ENCODE measurements around the gene EXOC2.

DNA sequence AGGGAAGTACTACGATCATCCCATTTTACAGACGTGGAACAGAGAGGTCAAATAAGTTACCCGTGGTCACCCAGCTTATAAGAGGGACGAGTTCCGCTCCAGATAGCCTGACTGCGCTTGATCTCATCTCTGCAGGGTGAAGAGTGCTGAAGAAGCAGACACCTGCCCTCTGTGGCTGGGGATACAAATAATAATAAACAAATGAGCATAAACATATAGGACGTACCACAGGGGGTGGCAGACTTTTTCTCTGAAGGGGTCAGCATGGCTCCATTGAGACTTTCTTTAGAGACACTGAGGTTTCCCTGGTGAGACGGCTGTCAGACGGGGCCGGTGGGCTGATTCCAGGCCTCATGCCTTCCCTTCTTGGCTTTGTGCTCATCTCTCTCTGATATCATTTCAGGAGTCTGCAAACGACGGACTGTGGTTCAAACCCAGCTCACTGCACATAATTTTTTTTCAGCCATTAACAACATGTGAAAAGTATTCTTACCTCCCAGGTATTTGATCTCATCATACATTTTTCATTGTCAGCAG lies 254.2 kb downstream of the EXOC2 start:
- TF ChIP-seq POLR2A (IDR thresholded peaks at IDR 0.05; ENCODE audit: low read depth, low read length) (no peak), CHD1 (IDR thresholded peaks at IDR 0.05; ENCODE audit: low read depth, low read length) (no peak), YY1 (IDR thresholded peaks at IDR 0.05; ENCODE audit: low read depth, low read length) (no peak), CEBPB (IDR thresholded peaks at IDR 0.05; ENCODE audit: borderline replicate concordance in 1 of 2, low read depth in 2 of 2, low read length in 2 of 2) (no peak), POLR2AphosphoS5 (IDR thresholded peaks at IDR 0.05; ENCODE audit: low read length) (no peak), IRF4 (IDR thresholded peaks at IDR 0.05; ENCODE audit: low read depth, low read length) (no peak)
- TF ChIP-seq, protein P1, sequence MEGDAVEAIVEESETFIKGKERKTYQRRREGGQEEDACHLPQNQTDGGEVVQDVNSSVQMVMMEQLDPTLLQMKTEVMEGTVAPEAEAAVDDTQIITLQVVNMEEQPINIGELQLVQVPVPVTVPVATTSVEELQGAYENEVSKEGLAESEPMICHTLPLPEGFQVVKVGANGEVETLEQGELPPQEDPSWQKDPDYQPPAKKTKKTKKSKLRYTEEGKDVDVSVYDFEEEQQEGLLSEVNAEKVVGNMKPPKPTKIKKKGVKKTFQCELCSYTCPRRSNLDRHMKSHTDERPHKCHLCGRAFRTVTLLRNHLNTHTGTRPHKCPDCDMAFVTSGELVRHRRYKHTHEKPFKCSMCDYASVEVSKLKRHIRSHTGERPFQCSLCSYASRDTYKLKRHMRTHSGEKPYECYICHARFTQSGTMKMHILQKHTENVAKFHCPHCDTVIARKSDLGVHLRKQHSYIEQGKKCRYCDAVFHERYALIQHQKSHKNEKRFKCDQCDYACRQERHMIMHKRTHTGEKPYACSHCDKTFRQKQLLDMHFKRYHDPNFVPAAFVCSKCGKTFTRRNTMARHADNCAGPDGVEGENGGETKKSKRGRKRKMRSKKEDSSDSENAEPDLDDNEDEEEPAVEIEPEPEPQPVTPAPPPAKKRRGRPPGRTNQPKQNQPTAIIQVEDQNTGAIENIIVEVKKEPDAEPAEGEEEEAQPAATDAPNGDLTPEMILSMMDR (IDR thresholded peaks at IDR 0.05 in 2 of 3, conservative IDR thresholded peaks at IDR 0.05 in 1 of 3; ENCODE audit: control insufficient read depth in 2 of 3, extremely low read depth in 1 of 3, insufficient read depth in 1 of 3, low read depth in 3 of 3, low read length in 3 of 3) = no peak
- TF ChIP-seq, protein P2, sequence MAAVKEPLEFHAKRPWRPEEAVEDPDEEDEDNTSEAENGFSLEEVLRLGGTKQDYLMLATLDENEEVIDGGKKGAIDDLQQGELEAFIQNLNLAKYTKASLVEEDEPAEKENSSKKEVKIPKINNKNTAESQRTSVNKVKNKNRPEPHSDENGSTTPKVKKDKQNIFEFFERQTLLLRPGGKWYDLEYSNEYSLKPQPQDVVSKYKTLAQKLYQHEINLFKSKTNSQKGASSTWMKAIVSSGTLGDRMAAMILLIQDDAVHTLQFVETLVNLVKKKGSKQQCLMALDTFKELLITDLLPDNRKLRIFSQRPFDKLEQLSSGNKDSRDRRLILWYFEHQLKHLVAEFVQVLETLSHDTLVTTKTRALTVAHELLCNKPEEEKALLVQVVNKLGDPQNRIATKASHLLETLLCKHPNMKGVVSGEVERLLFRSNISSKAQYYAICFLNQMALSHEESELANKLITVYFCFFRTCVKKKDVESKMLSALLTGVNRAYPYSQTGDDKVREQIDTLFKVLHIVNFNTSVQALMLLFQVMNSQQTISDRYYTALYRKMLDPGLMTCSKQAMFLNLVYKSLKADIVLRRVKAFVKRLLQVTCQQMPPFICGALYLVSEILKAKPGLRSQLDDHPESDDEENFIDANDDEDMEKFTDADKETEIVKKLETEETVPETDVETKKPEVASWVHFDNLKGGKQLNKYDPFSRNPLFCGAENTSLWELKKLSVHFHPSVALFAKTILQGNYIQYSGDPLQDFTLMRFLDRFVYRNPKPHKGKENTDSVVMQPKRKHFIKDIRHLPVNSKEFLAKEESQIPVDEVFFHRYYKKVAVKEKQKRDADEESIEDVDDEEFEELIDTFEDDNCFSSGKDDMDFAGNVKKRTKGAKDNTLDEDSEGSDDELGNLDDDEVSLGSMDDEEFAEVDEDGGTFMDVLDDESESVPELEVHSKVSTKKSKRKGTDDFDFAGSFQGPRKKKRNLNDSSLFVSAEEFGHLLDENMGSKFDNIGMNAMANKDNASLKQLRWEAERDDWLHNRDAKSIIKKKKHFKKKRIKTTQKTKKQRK (IDR thresholded peaks at IDR 0.05; ENCODE audit: low read depth, low read length) = no peak
- TF ChIP-seq, protein P3, sequence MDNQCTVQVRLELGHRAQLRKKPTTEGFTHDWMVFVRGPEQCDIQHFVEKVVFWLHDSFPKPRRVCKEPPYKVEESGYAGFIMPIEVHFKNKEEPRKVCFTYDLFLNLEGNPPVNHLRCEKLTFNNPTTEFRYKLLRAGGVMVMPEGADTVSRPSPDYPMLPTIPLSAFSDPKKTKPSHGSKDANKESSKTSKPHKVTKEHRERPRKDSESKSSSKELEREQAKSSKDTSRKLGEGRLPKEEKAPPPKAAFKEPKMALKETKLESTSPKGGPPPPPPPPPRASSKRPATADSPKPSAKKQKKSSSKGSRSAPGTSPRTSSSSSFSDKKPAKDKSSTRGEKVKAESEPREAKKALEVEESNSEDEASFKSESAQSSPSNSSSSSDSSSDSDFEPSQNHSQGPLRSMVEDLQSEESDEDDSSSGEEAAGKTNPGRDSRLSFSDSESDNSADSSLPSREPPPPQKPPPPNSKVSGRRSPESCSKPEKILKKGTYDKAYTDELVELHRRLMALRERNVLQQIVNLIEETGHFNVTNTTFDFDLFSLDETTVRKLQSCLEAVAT (IDR thresholded peaks at IDR 0.05) = no peak
- TF ChIP-seq, protein P4, sequence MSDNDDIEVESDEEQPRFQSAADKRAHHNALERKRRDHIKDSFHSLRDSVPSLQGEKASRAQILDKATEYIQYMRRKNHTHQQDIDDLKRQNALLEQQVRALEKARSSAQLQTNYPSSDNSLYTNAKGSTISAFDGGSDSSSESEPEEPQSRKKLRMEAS (IDR thresholded peaks at IDR 0.05; ENCODE audit: low read depth, low read length) = no peak
